A549 (cell line): Measurements from ENCODE around the gene ABCC5. TPM values are rescaled to one million over a fixed set of nuclear protein-coding genes. Genes with fewer than 3 reads are reported as not detected.

ENCODE experiments used
- ATAC-seq, 2 experiments: fragments of 200-7000 bp in 1 of 2; fragments of >200 bp in 1 of 2; cut with Nextera tagmentation in 1 of 2; cut with Tn5 transposase in 1 of 2; 3 replicates each; pipeline versions ENCODE4 v1.8.0 to v1.9.1; 2018 to 2020; ENCODE audit warnings: mild to moderate bottlenecking in 1 of 2, moderate library complexity in 1 of 2
- CTCF ChIA-PET: fragments of 300-600 bp; sonication (Branson Sonifier 250); formaldehyde crosslinking; extraction: SDS; loops from one replicate; lab custom pipeline; 2021; ENCODE audit warnings: antibody characterized with exemption, inconsistent platforms; lab: Yijun Ruan, JAX
- POLR2A ChIA-PET: fragments of 350-600 bp; formaldehyde crosslinking; extraction: SDS; loops from one replicate; lab custom pipeline; 2021; ENCODE audit warnings: antibody characterized with exemption, inconsistent platforms; lab: Yijun Ruan, JAX
- DNase-seq, 2 experiments: peaks; one replicate each; pipeline versions ENCODE4 v3.0.0 to v3.0.0-alpha.2; 2011 to 2016; ENCODE audit warnings: low read depth in 1 of 2, low spot score in 1 of 2
- FAIRE-seq: peaks from 2 replicates; lab custom pipeline; 2011; peaks lifted over from hg19 to GRCh38; lab: Jason Lieb, UNC
- H3K27ac ChIP-seq, 2 experiments: fragments of >200 bp; sonication (Bioruptor Twin); formaldehyde crosslinking; 3 replicates each; pipeline ENCODE4 v1.5.1; 2016 to 2017
- H3K4me1 ChIP-seq: fragments of >200 bp; sonication (Bioruptor Twin); formaldehyde crosslinking; 3 replicates; pipeline ENCODE4 v1.6.1; 2016
- H3K4me2 ChIP-seq: fragments of >200 bp; sonication (Bioruptor Twin); formaldehyde crosslinking; 3 replicates; pipeline ENCODE4 v1.6.1; 2016
- H3K4me3 ChIP-seq: fragments of >200 bp; sonication (Bioruptor Twin); formaldehyde crosslinking; 3 replicates; pipeline ENCODE4 v1.5.1; 2016
- H3K9me3 ChIP-seq: fragments of >200 bp; sonication (Bioruptor Twin); formaldehyde crosslinking; 3 replicates; pipeline ENCODE4 v1.6.1; 2016
- CEBPB ChIP-seq, 2 experiments: fragments of >200 bp in 1 of 2; sonication (Bioruptor Twin) in 1 of 2; formaldehyde crosslinking in 1 of 2; IDR thresholded peaks; 2 replicates each; pipeline ENCODE4 v1.6.1; 2012 to 2016
- CHD2 ChIP-seq: fragments of 150-350 bp; IDR thresholded peaks from 2 replicates; pipeline ENCODE4 v1.6.1; 2014; ENCODE audit warnings: low read length; ENCODE audit not compliant: partially characterized antibody
- FOSL2 ChIP-seq, 2 experiments: fragments of 450-650 bp in 1 of 2; fragments of >200 bp in 1 of 2; sonication (Bioruptor Twin) in 1 of 2; formaldehyde crosslinking; IDR thresholded peaks; 2 replicates each; pipeline versions ENCODE4 v1.5.0 to v1.6.1; 2016 to 2020; ENCODE audit warnings: mild to moderate bottlenecking in 1 of 2, moderate library complexity in 1 of 2
- HES2 ChIP-seq: fragments of >200 bp; sonication (Bioruptor Twin); formaldehyde crosslinking; IDR thresholded peaks from 2 replicates; pipeline ENCODE4 v1.6.1; 2016
- JUN ChIP-seq, 2 experiments: fragments of >200 bp; sonication (Bioruptor Twin); formaldehyde crosslinking; IDR thresholded peaks; 2 replicates in 1 of 2; 3 replicates in 1 of 2; pipeline ENCODE4 v1.6.1; 2016 to 2017
- JUNB ChIP-seq: fragments of >200 bp; sonication (Bioruptor Twin); formaldehyde crosslinking; IDR thresholded peaks from 2 replicates; pipeline ENCODE4 v1.6.1; 2016
- MAX ChIP-seq: IDR thresholded peaks from 2 replicates; pipeline ENCODE4 v1.6.1; 2012
- MAZ ChIP-seq: fragments of 150-350 bp; IDR thresholded peaks from 2 replicates; pipeline ENCODE4 v1.6.1; 2014; ENCODE audit warnings: antibody characterized with exemption, low read depth, low read length, borderline replicate concordance
- NFE2L2 ChIP-seq: fragments of 150-350 bp; conservative IDR thresholded peaks from 2 replicates; pipeline ENCODE4 v1.6.1; 2014; ENCODE audit warnings: low read length
- NPAS2 ChIP-seq: fragments of 250-450 bp; sonication (Bioruptor Pico); IDR thresholded peaks from 2 replicates; pipeline ENCODE4 v1.8.0; 2022; ENCODE audit warnings: mild to moderate bottlenecking, moderate library complexity, borderline replicate concordance
- PHF8 ChIP-seq: fragments of 200-600 bp; sonication (generic); IDR thresholded peaks from 2 replicates; pipeline ENCODE4 v1.6.1; 2016; ENCODE audit warnings: low read depth, mild to moderate bottlenecking, antibody characterized with exemption, moderate library complexity, borderline replicate concordance
- POLR2AphosphoS2 ChIP-seq: conservative IDR thresholded peaks from 2 replicates; pipeline ENCODE4 v1.6.1; 2012; ENCODE audit warnings: low read length, improper control_type of control experiment, inconsistent platforms
- RARB ChIP-seq: fragments of 250-450 bp; sonication (Bioruptor Pico); IDR thresholded peaks from 2 replicates; pipeline ENCODE4 v1.8.0; 2021; ENCODE audit warnings: mild to moderate bottlenecking, moderate library complexity
- SMC3 ChIP-seq: fragments of >200 bp; sonication (Bioruptor Twin); formaldehyde crosslinking; IDR thresholded peaks from 3 replicates; pipeline ENCODE4 v1.6.1; 2018; ENCODE audit warnings: inconsistent platforms
- SREBF2 ChIP-seq: fragments of 450-650 bp; IDR thresholded peaks from 2 replicates; pipeline ENCODE4 v1.6.1; 2014; ENCODE audit warnings: mild to moderate bottlenecking, moderate library complexity
- TP53 ChIP-seq: fragments of 250-450 bp; sonication (Bioruptor Pico); IDR thresholded peaks from 2 replicates; pipeline ENCODE4 v1.5.0; 2021; ENCODE audit warnings: mild to moderate bottlenecking, moderate library complexity
- ZSCAN20 ChIP-seq: fragments of 250-450 bp; sonication (Bioruptor Pico); IDR thresholded peaks from 2 replicates; pipeline ENCODE4 v1.8.0; 2022; ENCODE audit warnings: mild to moderate bottlenecking, moderate library complexity
- WGBS: methylation state at CpG from one replicate; pipeline ENCODE4 v1.1.6; 2017; ENCODE audit errors: missing lambda C conversion rate; 5-methylcytosine and 5-hydroxymethylcytosine counted together
- polyA plus RNA-seq, 4 experiments: library from polyadenylated mRNA; depleted of rRNA in 3 of 4; stranded (reverse); fragments of >200 nt; fragmentation: RNase III in 1 of 4; extraction: RNeasy Plus Mini Kit Qiagen cat#74134 plus additional on column Dnase treatment in 1 of 4; gene quantifications; 2 replicates in 3 of 4; 3 replicates in 1 of 4; pipeline ENCODE4 v1.2.3, GENCODE V29; 2011 to 2017
- TF ChIP-seq, protein P1 (sequence below): fragments of >200 bp; sonication (Bioruptor Twin); formaldehyde crosslinking; IDR thresholded peaks from 3 replicates; pipeline ENCODE4 v1.6.1; 2016
- TF ChIP-seq, protein P2 (sequence below): fragments of 450-650 bp; IDR thresholded peaks from 2 replicates; pipeline ENCODE4 v1.6.1; 2014; ENCODE audit warnings: antibody characterized with exemption
- TF ChIP-seq, protein P3 (sequence below): fragments of 250-450 bp; sonication (Bioruptor Pico); IDR thresholded peaks from 2 replicates; pipeline ENCODE4 v1.5.0; 2021; ENCODE audit warnings: mild to moderate bottlenecking, moderate library complexity, borderline replicate concordance

Gene ABCC5
- polyA plus RNA-seq, 2 of the 4 experiments (the other 2 are of a cell fraction): 14.2 to 20.7 TPM

GRCh38 chr3:183931881-183932280 lies 85.8 kb downstream of the ABCC5 start:
- no peak for ATAC-seq
- no peak for FAIRE-seq
- CTCF ChIA-PET: no interaction called here

DNA sequence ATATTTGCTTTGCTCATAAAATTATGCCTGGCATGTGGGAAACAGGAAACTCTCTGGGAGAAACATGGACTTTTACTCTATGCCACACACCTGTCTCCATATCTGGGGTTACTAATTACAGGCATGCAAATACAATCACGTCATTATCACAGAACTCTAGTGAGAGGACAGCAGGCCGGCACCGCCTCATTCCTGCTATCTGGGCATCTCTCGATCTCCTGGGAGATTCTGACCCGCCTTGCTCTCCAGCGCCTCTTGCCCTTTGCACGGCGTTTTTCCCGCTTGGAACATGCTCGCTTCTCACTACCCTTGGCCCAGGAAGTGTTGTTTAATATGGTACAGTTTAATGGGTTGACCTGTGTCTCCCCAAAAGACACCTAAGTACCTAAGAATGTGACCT lies 87.6 kb downstream of the ABCC5 start:
- no peak for TF ChIP-seq CHD2
- TF ChIP-seq, protein P1, sequence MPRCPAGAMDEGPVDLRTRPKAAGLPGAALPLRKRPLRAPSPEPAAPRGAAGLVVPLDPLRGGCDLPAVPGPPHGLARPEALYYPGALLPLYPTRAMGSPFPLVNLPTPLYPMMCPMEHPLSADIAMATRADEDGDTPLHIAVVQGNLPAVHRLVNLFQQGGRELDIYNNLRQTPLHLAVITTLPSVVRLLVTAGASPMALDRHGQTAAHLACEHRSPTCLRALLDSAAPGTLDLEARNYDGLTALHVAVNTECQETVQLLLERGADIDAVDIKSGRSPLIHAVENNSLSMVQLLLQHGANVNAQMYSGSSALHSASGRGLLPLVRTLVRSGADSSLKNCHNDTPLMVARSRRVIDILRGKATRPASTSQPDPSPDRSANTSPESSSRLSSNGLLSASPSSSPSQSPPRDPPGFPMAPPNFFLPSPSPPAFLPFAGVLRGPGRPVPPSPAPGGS: no peak
- 95% methylated on average over 10 of the region's 10 CpGs for WGBS
- ATAC-seq (no peak), FAIRE-seq (no peak), DNase-seq (no peak)
- ChIA-PET CTCF (no interaction called here), POLR2A (no interaction called here)
- no peaks in the 10 kb centered on the region for H3K9me3 ChIP-seq
- H3K27ac ChIP-seq: no peak overlapping the region
- no peak overlapping the region for H3K4me2 ChIP-seq
- peaks cover 8% of the 10 kb centered on the region for H3K4me1 ChIP-seq
- no peak overlapping the region for H3K4me3 ChIP-seq

More at GRCh38 chr3:183931881-183932280, 85.8 kb downstream of the ABCC5 start:
- Histone ChIP-seq H3K4me1 (no peaks in the 10 kb centered on the region), H3K4me3 (no peak overlapping the region), H3K9me3 (no peaks in the 10 kb centered on the region), H3K27ac (no peak overlapping the region), H3K4me2 (no peak overlapping the region)
- POLR2A ChIA-PET: no interaction called here
- 93% methylated on average over 2 of the region's 2 CpGs for WGBS
- no peak for TF ChIP-seq PHF8
- no peak for TF ChIP-seq SMC3
- no peak for DNase-seq

GRCh38 chr3:183927059-183927458 lies 90.6 kb downstream of the ABCC5 start:
- TF ChIP-seq NFE2L2: no peak
- no peak for TF ChIP-seq TP53 (CRISPR knock-in tag)
- ATAC-seq: no peak
- no peak overlapping the region for H3K27ac ChIP-seq
- no peak overlapping the region for H3K4me2 ChIP-seq
- H3K9me3 ChIP-seq: no peaks in the 10 kb centered on the region
- POLR2A ChIA-PET: no interaction called here
- no peak for DNase-seq
- 95% methylated on average over 3 of the region's 3 CpGs for WGBS
- no peak overlapping the region for H3K4me3 ChIP-seq
- CTCF ChIA-PET: interaction anchor here (0.8 kb wide), 1 partner anchor 42 kb away, joined by 4 read pairs; the partner anchor contains the start of gene PARL
- H3K4me1 ChIP-seq: peaks cover 20% of the 10 kb centered on the region
- FAIRE-seq: no peak

DNA sequence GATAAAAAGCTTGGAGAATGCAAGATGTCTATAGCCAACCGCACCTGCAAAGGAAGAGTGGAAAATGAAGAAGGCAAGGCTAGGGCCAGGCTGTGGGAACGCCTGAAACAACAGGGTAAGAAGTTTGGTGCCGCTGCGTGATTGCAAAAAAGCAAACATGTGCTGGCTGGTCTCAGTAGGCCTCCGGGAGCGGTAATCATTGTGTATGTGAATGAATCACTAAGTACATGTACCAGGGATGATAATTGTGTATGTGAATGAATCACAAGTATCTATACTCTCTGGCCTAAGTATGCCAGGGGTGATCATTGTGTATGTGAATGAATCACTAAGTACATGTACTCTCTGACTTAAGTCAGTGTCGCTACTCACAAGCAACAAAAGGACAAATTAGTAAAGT lies 92.7 kb downstream of the ABCC5 start:
- TF ChIP-seq SREBF2 (no peak), JUNB (peak; percentile 54), FOSL2 (IDR thresholded peaks at IDR 0.05) (0 out of 2 replicates have a peak, but pooled peaks have one; percentile 37), FOSL2 (CRISPR knock-in tag; IDR thresholded peaks at IDR 0.05) (peak; percentile 78), CEBPB (IDR thresholded peaks at IDR 0.05) (peak in 1 of 2 experiments; percentile 65; a peak in 2 of 4 replicates), MAX (peak; percentile 52)
- H3K27ac ChIP-seq: peak overlapping the region; percentile 68 to 73; a peak in 5 of 6 replicates
- CTCF ChIA-PET: interaction anchor here (1.0 kb wide), 1 partner anchor 21 kb away, joined by 3 read pairs; no protein-coding TSS in a partner anchor
- FAIRE-seq: no peak
- H3K4me2 ChIP-seq: peak overlapping the region; percentile 59
- POLR2A ChIA-PET: no interaction called here
- H3K4me3 ChIP-seq: no peak overlapping the region
- WGBS: 14% methylated on average over 7 of the region's 7 CpGs
- no peaks in the 10 kb centered on the region for H3K9me3 ChIP-seq
- peak; percentile 97 to 98 for ATAC-seq
- H3K4me1 ChIP-seq: peaks cover 20% of the 10 kb centered on the region
- DNase-seq: peak; percentile 15 to 59

GRCh38 chr3:183924543-183924942 lies 93.1 kb downstream of the ABCC5 start:
- FAIRE-seq: no peak
- no peak overlapping the region for H3K4me3 ChIP-seq
- peak overlapping the region; percentile 68 to 72; a peak in 5 of 6 replicates for H3K27ac ChIP-seq
- ATAC-seq: peak; percentile 46 to 59; a peak in 4 of 6 replicates
- WGBS: 83% methylated on average over 3 of the region's 3 CpGs
- ChIA-PET POLR2A (no interaction called here), CTCF (interaction anchor here (1.0 to 1.4 kb wide), 2 partner anchors 20 to 28 kb away, joined by 3 read pairs; no protein-coding TSS in a partner anchor)
- peak overlapping the region; percentile 59 for H3K4me2 ChIP-seq
- H3K9me3 ChIP-seq: no peaks in the 10 kb centered on the region
- no peak for DNase-seq
- peaks cover 20% of the 10 kb centered on the region for H3K4me1 ChIP-seq
- TF ChIP-seq, protein P2, sequence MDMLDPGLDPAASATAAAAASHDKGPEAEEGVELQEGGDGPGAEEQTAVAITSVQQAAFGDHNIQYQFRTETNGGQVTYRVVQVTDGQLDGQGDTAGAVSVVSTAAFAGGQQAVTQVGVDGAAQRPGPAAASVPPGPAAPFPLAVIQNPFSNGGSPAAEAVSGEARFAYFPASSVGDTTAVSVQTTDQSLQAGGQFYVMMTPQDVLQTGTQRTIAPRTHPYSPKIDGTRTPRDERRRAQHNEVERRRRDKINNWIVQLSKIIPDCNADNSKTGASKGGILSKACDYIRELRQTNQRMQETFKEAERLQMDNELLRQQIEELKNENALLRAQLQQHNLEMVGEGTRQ: no peak
- TF ChIP-seq MAZ: no peak
- no peak for TF ChIP-seq NFE2L2
- TF ChIP-seq JUNB: no peak
- TF ChIP-seq POLR2AphosphoS2: no peak
- no peak for TF ChIP-seq FOSL2 (IDR thresholded peaks at IDR 0.05)
- TF ChIP-seq FOSL2 (CRISPR knock-in tag; IDR thresholded peaks at IDR 0.05): no peak
- TF ChIP-seq ZSCAN20 (CRISPR knock-in tag): no peak
- no peak for TF ChIP-seq JUN (IDR thresholded peaks at IDR 0.05)
- TF ChIP-seq RARB: no peak
- TF ChIP-seq, protein P1: no peak
- TF ChIP-seq, protein P3, sequence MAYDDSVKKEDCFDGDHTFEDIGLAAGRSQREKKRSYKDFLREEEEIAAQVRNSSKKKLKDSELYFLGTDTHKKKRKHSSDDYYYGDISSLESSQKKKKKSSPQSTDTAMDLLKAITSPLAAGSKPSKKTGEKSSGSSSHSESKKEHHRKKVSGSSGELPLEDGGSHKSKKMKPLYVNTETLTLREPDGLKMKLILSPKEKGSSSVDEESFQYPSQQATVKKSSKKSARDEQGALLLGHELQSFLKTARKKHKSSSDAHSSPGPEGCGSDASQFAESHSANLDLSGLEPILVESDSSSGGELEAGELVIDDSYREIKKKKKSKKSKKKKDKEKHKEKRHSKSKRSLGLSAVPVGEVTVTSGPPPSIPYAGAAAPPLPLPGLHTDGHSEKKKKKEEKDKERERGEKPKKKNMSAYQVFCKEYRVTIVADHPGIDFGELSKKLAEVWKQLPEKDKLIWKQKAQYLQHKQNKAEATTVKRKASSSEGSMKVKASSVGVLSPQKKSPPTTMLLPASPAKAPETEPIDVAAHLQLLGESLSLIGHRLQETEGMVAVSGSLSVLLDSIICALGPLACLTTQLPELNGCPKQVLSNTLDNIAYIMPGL: no peak
- no peak for TF ChIP-seq NPAS2 (CRISPR knock-in tag)
- TF ChIP-seq HES2: no peak
